ENCODE results near the gene IL3. TPM values are rescaled to one million over a fixed set of nuclear protein-coding genes. Genes with fewer than 3 reads are reported as not detected.

Gene IL3
- total RNA-seq, 1 donor from 2014 or later: not detected

DNA sequence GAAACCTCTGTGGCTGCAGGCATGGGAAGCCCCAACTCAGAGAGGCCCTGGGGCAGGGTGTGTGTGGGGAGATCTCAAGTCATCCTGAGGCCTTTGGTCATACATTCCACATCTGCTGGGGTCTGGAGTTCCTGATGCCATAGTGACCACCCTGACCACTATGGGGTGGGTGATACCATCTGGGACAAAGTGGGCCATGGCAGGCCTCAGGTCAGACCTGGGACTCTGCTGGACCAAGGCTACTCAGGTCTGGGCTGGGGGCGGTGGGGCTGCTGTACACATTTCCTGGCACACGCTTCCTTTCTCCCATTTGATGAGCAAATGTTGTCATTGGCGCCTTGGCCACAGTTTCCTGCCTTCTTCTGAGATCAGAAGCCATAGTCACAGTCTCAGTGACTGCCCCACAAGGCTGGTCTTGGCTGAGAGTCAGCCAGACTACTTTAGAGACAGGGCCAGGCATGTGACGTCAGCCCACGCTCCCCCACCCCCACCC lies 33.9 kb upstream of the IL3 start:
- Histone ChIP-seq H3K27ac (ENCODE audit: low read depth, low read length) (no peak overlapping the region), H3K27me3 (ENCODE audit: insufficient read depth, low read length) (no peaks in the 10 kb centered on the region), H3K4me2 (ENCODE audit: low read length) (no peak overlapping the region), H3K9ac (ENCODE audit: low read length) (no peak overlapping the region), H2AFZ (ENCODE audit: low read depth, low read length) (no peak overlapping the region), H3K9me3 (ENCODE audit: insufficient read depth, low read depth, low read length) (no peaks in the 10 kb centered on the region), H3K4me3 (ENCODE audit: insufficient read depth, low read depth, low read length) (no peak overlapping the region), H3K36me3 (ENCODE audit: insufficient read depth, low read length) (no peaks in the 10 kb centered on the region), H3K79me2 (ENCODE audit: insufficient read depth, low read length) (no peaks in the 10 kb centered on the region), H4K20me1 (ENCODE audit: insufficient read depth, low read length) (no peaks in the 10 kb centered on the region), H3K4me1 (ENCODE audit: insufficient read depth, low read length) (no peaks in the 10 kb centered on the region)
- Mint-ChIP-seq H3K4me3 (ENCODE audit: unreplicated experiment) (no peak overlapping the region), H3K9me3 (ENCODE audit: unreplicated experiment) (no peaks in the 10 kb centered on the region), H3K4me1 (ENCODE audit: low read depth, unreplicated experiment) (peaks cover 6% of the 10 kb centered on the region), H3K27ac (ENCODE audit: unreplicated experiment) (no peak overlapping the region), H3K36me3 (ENCODE audit: low read depth, unreplicated experiment) (no peaks in the 10 kb centered on the region), H3K27me3 (ENCODE audit: low read depth, unreplicated experiment) (peaks cover 21% of the 10 kb centered on the region)
- TF ChIP-seq, protein P1, sequence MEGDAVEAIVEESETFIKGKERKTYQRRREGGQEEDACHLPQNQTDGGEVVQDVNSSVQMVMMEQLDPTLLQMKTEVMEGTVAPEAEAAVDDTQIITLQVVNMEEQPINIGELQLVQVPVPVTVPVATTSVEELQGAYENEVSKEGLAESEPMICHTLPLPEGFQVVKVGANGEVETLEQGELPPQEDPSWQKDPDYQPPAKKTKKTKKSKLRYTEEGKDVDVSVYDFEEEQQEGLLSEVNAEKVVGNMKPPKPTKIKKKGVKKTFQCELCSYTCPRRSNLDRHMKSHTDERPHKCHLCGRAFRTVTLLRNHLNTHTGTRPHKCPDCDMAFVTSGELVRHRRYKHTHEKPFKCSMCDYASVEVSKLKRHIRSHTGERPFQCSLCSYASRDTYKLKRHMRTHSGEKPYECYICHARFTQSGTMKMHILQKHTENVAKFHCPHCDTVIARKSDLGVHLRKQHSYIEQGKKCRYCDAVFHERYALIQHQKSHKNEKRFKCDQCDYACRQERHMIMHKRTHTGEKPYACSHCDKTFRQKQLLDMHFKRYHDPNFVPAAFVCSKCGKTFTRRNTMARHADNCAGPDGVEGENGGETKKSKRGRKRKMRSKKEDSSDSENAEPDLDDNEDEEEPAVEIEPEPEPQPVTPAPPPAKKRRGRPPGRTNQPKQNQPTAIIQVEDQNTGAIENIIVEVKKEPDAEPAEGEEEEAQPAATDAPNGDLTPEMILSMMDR (IDR thresholded peaks at IDR 0.05; ENCODE audit: insufficient read depth, low read depth, low read length): no peak
- TF ChIP-seq EZH2 (IDR thresholded peaks at IDR 0.05; ENCODE audit: insufficient read depth, low read length): no peak
- no peak for DNase-seq (ENCODE audit: low read depth)
- no peak for FAIRE-seq

DNA sequence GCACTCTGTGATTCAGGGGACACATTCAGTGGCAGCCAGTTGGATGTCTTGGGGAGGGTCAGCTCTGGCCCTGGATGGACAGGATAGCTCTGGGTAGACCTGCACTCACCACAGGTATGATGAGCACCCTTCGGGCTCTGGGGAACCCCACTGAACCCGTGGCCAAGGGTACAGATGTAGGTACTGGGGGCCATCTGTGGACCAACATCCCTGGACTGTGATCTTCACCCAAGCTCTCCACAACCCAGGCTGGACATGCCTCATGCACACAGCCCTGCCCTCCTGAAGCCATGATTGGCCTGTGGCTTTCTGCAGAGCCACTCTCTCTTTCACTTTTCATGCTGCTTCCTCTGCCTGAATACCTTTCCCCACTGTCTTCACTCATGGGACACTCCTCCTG lies 33.4 kb upstream of the IL3 start:
- Histone ChIP-seq H3K27me3 (ENCODE audit: insufficient read depth, low read length) (no peaks in the 10 kb centered on the region), H3K27ac (ENCODE audit: low read depth, low read length) (no peak overlapping the region), H3K4me3 (ENCODE audit: insufficient read depth, low read depth, low read length) (no peak overlapping the region), H3K36me3 (ENCODE audit: insufficient read depth, low read length) (no peaks in the 10 kb centered on the region), H3K4me1 (ENCODE audit: insufficient read depth, low read length) (no peaks in the 10 kb centered on the region), H3K9ac (ENCODE audit: low read length) (no peak overlapping the region), H4K20me1 (ENCODE audit: insufficient read depth, low read length) (no peaks in the 10 kb centered on the region), H3K9me3 (ENCODE audit: insufficient read depth, low read depth, low read length) (no peaks in the 10 kb centered on the region), H3K79me2 (ENCODE audit: insufficient read depth, low read length) (no peaks in the 10 kb centered on the region), H3K4me2 (ENCODE audit: low read length) (no peak overlapping the region), H2AFZ (ENCODE audit: low read depth, low read length) (no peak overlapping the region)
- no peak for FAIRE-seq
- Mint-ChIP-seq H3K27me3 (ENCODE audit: low read depth, unreplicated experiment) (peaks cover 21% of the 10 kb centered on the region), H3K4me1 (ENCODE audit: low read depth, unreplicated experiment) (peaks cover 6% of the 10 kb centered on the region), H3K27ac (ENCODE audit: unreplicated experiment) (no peak overlapping the region), H3K9me3 (ENCODE audit: unreplicated experiment) (no peaks in the 10 kb centered on the region), H3K36me3 (ENCODE audit: low read depth, unreplicated experiment) (no peaks in the 10 kb centered on the region), H3K4me3 (ENCODE audit: unreplicated experiment) (no peak overlapping the region)
- no peak for TF ChIP-seq EZH2 (IDR thresholded peaks at IDR 0.05; ENCODE audit: insufficient read depth, low read length)
- TF ChIP-seq, protein P1 (IDR thresholded peaks at IDR 0.05; ENCODE audit: insufficient read depth, low read depth, low read length): no peak
- DNase-seq (ENCODE audit: low read depth): no peak

DNA sequence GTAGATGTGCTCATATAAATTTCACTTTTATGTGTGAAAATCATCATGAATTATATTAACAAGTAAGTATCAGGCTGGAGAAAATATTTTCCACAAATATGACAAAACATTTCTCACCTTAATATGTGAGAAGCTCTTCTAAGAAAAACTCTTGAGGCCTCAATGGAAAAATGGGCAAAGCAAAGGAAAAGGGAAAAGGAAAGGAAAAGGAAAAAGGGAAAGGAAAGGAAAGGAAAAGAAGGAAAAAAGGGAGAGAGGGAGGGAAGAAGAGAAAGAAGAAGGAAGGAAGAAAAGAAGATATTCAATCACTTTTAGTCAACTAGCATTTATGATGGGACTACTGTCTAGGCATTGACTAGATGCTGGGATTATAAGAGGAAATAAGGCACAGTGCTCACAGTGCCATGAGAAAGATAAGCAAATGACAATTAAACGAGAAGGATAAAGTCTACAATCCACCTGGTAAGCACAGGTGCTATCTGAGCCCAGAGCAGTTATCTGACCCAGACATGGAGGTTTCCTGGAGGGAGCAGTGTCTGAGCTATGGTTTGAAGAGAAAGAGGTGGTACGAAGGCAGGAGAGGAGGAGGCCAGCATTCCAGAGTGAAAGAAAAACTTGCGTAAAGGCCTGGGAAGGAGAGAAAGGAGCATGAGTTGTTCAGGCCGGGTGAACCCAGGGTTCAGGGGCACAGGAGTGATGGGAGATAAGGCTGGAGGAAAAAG lies 30.7 kb upstream of the IL3 start:
- Histone ChIP-seq H3K4me2 (ENCODE audit: low read length) (no peak overlapping the region), H3K36me3 (ENCODE audit: insufficient read depth, low read length) (no peaks in the 10 kb centered on the region), H2AFZ (ENCODE audit: low read depth, low read length) (no peak overlapping the region), H3K27ac (ENCODE audit: low read depth, low read length) (no peak overlapping the region), H3K4me3 (ENCODE audit: insufficient read depth, low read depth, low read length) (no peak overlapping the region), H3K4me1 (ENCODE audit: insufficient read depth, low read length) (no peaks in the 10 kb centered on the region), H3K79me2 (ENCODE audit: insufficient read depth, low read length) (no peaks in the 10 kb centered on the region), H3K27me3 (ENCODE audit: insufficient read depth, low read length) (peaks cover 3% of the 10 kb centered on the region), H3K9me3 (ENCODE audit: insufficient read depth, low read depth, low read length) (no peaks in the 10 kb centered on the region), H3K9ac (ENCODE audit: low read length) (no peak overlapping the region), H4K20me1 (ENCODE audit: insufficient read depth, low read length) (no peaks in the 10 kb centered on the region)
- no peaks in the 10 kb centered on the region for H3K36me3 Mint-ChIP-seq (ENCODE audit: low read depth, unreplicated experiment)
- TF ChIP-seq EZH2 (IDR thresholded peaks at IDR 0.05; ENCODE audit: insufficient read depth, low read length): no peak
- TF ChIP-seq, protein P1 (IDR thresholded peaks at IDR 0.05; ENCODE audit: insufficient read depth, low read depth, low read length): no peak
- no peaks in the 10 kb centered on the region for H3K9me3 Mint-ChIP-seq (ENCODE audit: unreplicated experiment)
- no peak overlapping the region for H3K4me3 Mint-ChIP-seq (ENCODE audit: unreplicated experiment)
- no peak overlapping the region for H3K27ac Mint-ChIP-seq (ENCODE audit: unreplicated experiment)
- peaks cover 21% of the 10 kb centered on the region for H3K27me3 Mint-ChIP-seq (ENCODE audit: low read depth, unreplicated experiment)
- DNase-seq (ENCODE audit: low read depth) (no peak), FAIRE-seq (no peak)
- no peaks in the 10 kb centered on the region for H3K4me1 Mint-ChIP-seq (ENCODE audit: low read depth, unreplicated experiment)
